Esophagus squamous epithelium (tissue), 4 donors: ENCODE data around the gene SETBP1.

ENCODE experiments used
- CTCF ChIP-seq, 6 experiments: fragments of 450-650 bp in 4 of 6; fragments of 200-600 bp in 2 of 6; sonication (generic) in 2 of 6; IDR thresholded peaks; one replicate each; pipeline ENCODE4 v1.5.1; 2016 to 2019; ENCODE audit warnings: antibody characterized with exemption in 6 of 6, mild to moderate bottlenecking in 4 of 6, moderate library complexity in 4 of 6
- POLR2A ChIP-seq, 4 donors: fragments of 450-650 bp; IDR thresholded peaks; one replicate each; pipeline ENCODE4 v1.6.1; 2017; ENCODE audit warnings: antibody characterized with exemption in 4 of 4, mild to moderate bottlenecking in 4 of 4, moderate library complexity in 3 of 4

- no peak for TF ChIP-seq CTCF (IDR thresholded peaks at IDR 0.05)
- no peak for TF ChIP-seq POLR2A (IDR thresholded peaks at IDR 0.05)
Measured at GRCh38 chr18:44796429-44797428, 116.0 kb downstream of the SETBP1 start.
